GM23248 (cell line): Measurements from ENCODE around the gene SYNRG. TPM values are rescaled to one million over a fixed set of nuclear protein-coding genes. Genes with fewer than 3 reads are reported as not detected.
A peak's percentile ranks its signal among the peaks of the same experiment; 100 is the strongest.

Source experiments
- DNase-seq: peaks from one replicate; pipeline ENCODE4 v3.0.0-alpha.2; 2015
- H2AFZ ChIP-seq: fragments of 200-600 bp; sonication (generic); 2 replicates; pipeline ENCODE4 v1.6.1; 2016; ENCODE audit warnings: antibody characterized with exemption
- H3F3A ChIP-seq: fragments of 200-600 bp; sonication (generic); 2 replicates; pipeline ENCODE4 v1.6.1; 2016; ENCODE audit warnings: mild to moderate bottlenecking, antibody characterized with exemption, mixed run types; ENCODE audit not compliant: insufficient read depth
- H3K27ac ChIP-seq: fragments of 200-600 bp; sonication (generic); 2 replicates; pipeline ENCODE4 v1.5.1; 2016; ENCODE audit warnings: mild to moderate bottlenecking
- H3K27me3 ChIP-seq: fragments of 200-600 bp; sonication (generic); replicated peaks from 2 replicates; pipeline ENCODE4 v1.6.1; 2016; ENCODE audit warnings: mild to moderate bottlenecking; ENCODE audit not compliant: insufficient read depth
- H3K36me3 ChIP-seq: fragments of 200-600 bp; sonication (generic); 2 replicates; pipeline ENCODE4 v1.6.1; 2016; ENCODE audit warnings: low read depth, mild to moderate bottlenecking
- H3K4me1 ChIP-seq: fragments of 200-600 bp; sonication (generic); 2 replicates; pipeline ENCODE4 v1.6.1; 2016; ENCODE audit warnings: mild to moderate bottlenecking; ENCODE audit not compliant: insufficient read depth
- H3K4me2 ChIP-seq: fragments of 200-600 bp; sonication (generic); one replicate; pipeline ENCODE4 v1.6.1; 2016; ENCODE audit warnings: mild to moderate bottlenecking; ENCODE audit not compliant: unreplicated experiment
- H3K4me3 ChIP-seq: fragments of 200-600 bp; sonication (generic); 2 replicates; pipeline ENCODE4 v1.5.1; 2016; ENCODE audit warnings: mild to moderate bottlenecking
- H3K79me2 ChIP-seq: fragments of 200-600 bp; sonication (generic); 2 replicates; pipeline ENCODE4 v1.6.1; 2016; ENCODE audit warnings: mild to moderate bottlenecking; ENCODE audit not compliant: insufficient read depth
- H3K9ac ChIP-seq: fragments of 200-600 bp; sonication (generic); 2 replicates; pipeline ENCODE4 v1.6.1; 2016; ENCODE audit warnings: mild to moderate bottlenecking
- H3K9me2 ChIP-seq: fragments of 200-600 bp; sonication (generic); 2 replicates; pipeline ENCODE4 v1.6.1; 2016; ENCODE audit warnings: mixed run types, mild to moderate bottlenecking, moderate library complexity; ENCODE audit not compliant: insufficient read depth
- H3K9me3 ChIP-seq: fragments of 200-600 bp; sonication (generic); one replicate; pipeline ENCODE4 v1.6.1; 2017; ENCODE audit warnings: low read depth
- H4K20me1 ChIP-seq: fragments of 200-600 bp; sonication (generic); 2 replicates; pipeline ENCODE4 v1.6.0; 2016; ENCODE audit not compliant: insufficient read depth
- EZH2 ChIP-seq: fragments of 200-600 bp; sonication (generic); IDR thresholded peaks from 2 replicates; pipeline ENCODE4 v1.6.1; 2018; ENCODE audit warnings: antibody characterized with exemption, mild to moderate bottlenecking; ENCODE audit not compliant: insufficient read depth, poor library complexity, severe bottlenecking
- EZH2phosphoT487 ChIP-seq: fragments of 200-600 bp; sonication (generic); IDR thresholded peaks from 2 replicates; pipeline ENCODE4 v1.6.1; 2018; ENCODE audit warnings: antibody characterized with exemption, moderate library complexity, mild to moderate bottlenecking, low read depth; ENCODE audit not compliant: insufficient read depth
- WGBS, 2 experiments: methylation state at CpG; one replicate each; pipeline ENCODE4 v1.1.6; 2015 to 2017; ENCODE audit warnings: low lambda C conversion rate in 2 of 2, low coverage in 1 of 2; ENCODE audit errors: missing lambda C conversion rate in 2 of 2; 5-methylcytosine and 5-hydroxymethylcytosine counted together
- in situ Hi-C: fragments of 300-500 bp; cut with MboI; formaldehyde crosslinking; loops from 2 replicates; pipeline ENCODE4 v1.15.0; 2020
- polyA plus RNA-seq: library from polyadenylated mRNA; unstranded; fragments of >200 nt; fragmentation: Nextera tagmentation; extraction: Ambion mirVana; gene quantifications from 2 replicates; pipeline ENCODE4 v1.2.1, GENCODE V29; 2016
- total RNA-seq: library from RNA; depleted of rRNA; stranded (reverse); fragments of >200 nt; shearing (Covaris generic); gene quantifications from 2 replicates; pipeline ENCODE4 v1.2.3, GENCODE V29; 2014

SYNRG gene
- total and polyA plus RNA-seq, 2 experiments from 2014 or later: 5.6 to 13.1 TPM

DNA sequence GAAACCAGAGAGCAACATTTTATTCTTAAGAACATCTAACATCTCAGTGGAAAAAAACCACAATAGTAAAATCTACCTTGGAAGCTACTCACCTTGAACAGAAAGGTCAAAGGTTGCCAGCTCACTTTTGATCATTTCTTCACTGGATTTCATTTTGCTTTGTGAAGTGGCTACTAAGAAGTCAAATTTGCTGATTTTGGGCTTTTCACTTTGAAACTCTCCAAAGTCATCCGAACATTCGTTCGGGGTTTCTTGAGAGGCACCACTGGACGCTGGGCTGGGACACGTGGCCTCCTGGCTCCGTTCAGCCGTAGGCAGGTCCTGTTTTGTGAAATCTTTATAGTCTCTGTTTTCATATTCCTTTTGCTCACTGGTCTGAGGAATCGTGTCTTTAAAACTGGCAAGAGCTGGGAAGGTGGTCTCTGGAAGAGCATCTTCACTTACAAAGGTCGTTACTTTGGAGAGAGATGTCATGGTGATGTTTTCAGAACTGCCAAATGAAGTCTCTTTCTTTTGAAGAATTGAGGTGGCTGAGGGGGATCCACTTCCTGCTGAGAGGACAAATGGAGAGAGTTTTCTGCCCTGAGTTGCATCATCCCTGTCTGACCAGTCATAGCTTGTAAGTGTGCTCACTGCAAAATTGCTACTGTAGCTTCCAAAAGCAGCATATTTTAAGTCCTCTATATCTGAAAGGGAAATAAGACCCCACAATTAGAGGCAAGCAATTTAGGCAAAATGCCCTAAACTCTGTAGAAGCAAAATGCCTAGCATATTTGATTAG is 67.1 kb downstream of the SYNRG start:
- Histone ChIP-seq H3K27ac (peak overlapping the region; percentile 53), H3K9me3 (no peaks in the 10 kb centered on the region), H3K9me2 (no peaks in the 10 kb centered on the region), H3K4me1 (peaks cover 13% of the 10 kb centered on the region), H3K9ac (peak overlapping the region; percentile 23; the same call in 1 of the 2 replicates), H3K79me2 (peaks cover 17% of the 10 kb centered on the region; the same call in 1 of the 2 replicates), H3F3A (no peaks in the 10 kb centered on the region), H4K20me1 (no peaks in the 10 kb centered on the region), H3K36me3 (peaks cover 32% of the 10 kb centered on the region), H3K4me3 (no peak overlapping the region), H3K4me2 (peak overlapping the region; percentile 5), H3K27me3 (no peaks in the 10 kb centered on the region), H2AFZ (peak overlapping the region; percentile 69)
- peak; percentile 78 for DNase-seq
- WGBS, 2 experiments: 84 to 95% methylated on average over 9 of the region's 9 CpGs
- no peak for TF ChIP-seq EZH2
- no peak for TF ChIP-seq EZH2phosphoT487
- in situ Hi-C loops: no loop called here

GRCh38 chr17:37538981-37539659 is 70.1 kb downstream of the SYNRG start:
- H3K36me3 ChIP-seq: peaks cover 40% of the 10 kb centered on the region
- in situ Hi-C loops: no loop called here
- TF ChIP-seq EZH2phosphoT487: no peak
- no peak for TF ChIP-seq EZH2

GRCh38 chr17:37535906-37536305 is 73.3 kb downstream of the SYNRG start:
- no peak overlapping the region for H3K9ac ChIP-seq
- H3K79me2 ChIP-seq: no peaks in the 10 kb centered on the region
- no peak overlapping the region for H3K4me2 ChIP-seq
- H3K9me2 ChIP-seq: no peaks in the 10 kb centered on the region
- no peak for DNase-seq
- no peaks in the 10 kb centered on the region for H3K9me3 ChIP-seq
- no peaks in the 10 kb centered on the region for H3K4me1 ChIP-seq
- no peak overlapping the region for H3K4me3 ChIP-seq
- in situ Hi-C loops: no loop called here
- 98 to 99% methylated on average over 5 of the region's 5 CpGs for WGBS, 2 experiments
- no peaks in the 10 kb centered on the region for H4K20me1 ChIP-seq
- no peaks in the 10 kb centered on the region for H3K27me3 ChIP-seq
- peaks cover 7% of the 10 kb centered on the region; the same call in 1 of the 2 replicates for H3F3A ChIP-seq
- H3K27ac ChIP-seq: no peak overlapping the region
- H2AFZ ChIP-seq: no peak overlapping the region
- peaks cover 40% of the 10 kb centered on the region for H3K36me3 ChIP-seq
- TF ChIP-seq EZH2phosphoT487 (no peak), EZH2 (no peak)

More at GRCh38 chr17:37538981-37539659, 70.1 kb downstream of the SYNRG start:
- no peak overlapping the region for H3K27ac ChIP-seq
- H2AFZ ChIP-seq: no peak overlapping the region
- peaks cover 13% of the 10 kb centered on the region for H3K4me1 ChIP-seq
- peaks cover 8% of the 10 kb centered on the region; the same call in 1 of the 2 replicates for H3K79me2 ChIP-seq
- H4K20me1 ChIP-seq: no peaks in the 10 kb centered on the region
- no peak for DNase-seq
- H3K9me3 ChIP-seq: no peaks in the 10 kb centered on the region
- no peak overlapping the region for H3K9ac ChIP-seq
- no peaks in the 10 kb centered on the region for H3K9me2 ChIP-seq
- H3K27me3 ChIP-seq: no peaks in the 10 kb centered on the region
- H3K4me2 ChIP-seq: no peak overlapping the region
- no peaks in the 10 kb centered on the region for H3F3A ChIP-seq
- H3K4me3 ChIP-seq: no peak overlapping the region
- 82 to 85% methylated on average over 8 of the region's 8 CpGs for WGBS, 2 experiments

GRCh38 chr17:37532756-37533155 is 76.5 kb downstream of the SYNRG start:
- TF ChIP-seq EZH2: no peak
- no peak for TF ChIP-seq EZH2phosphoT487
- H3K36me3 ChIP-seq: peaks cover 38% of the 10 kb centered on the region
- H3K27ac ChIP-seq: no peak overlapping the region
- H3K9me2 ChIP-seq: no peaks in the 10 kb centered on the region
- H4K20me1 ChIP-seq: no peaks in the 10 kb centered on the region
- no peak overlapping the region for H3K4me3 ChIP-seq
- H3K79me2 ChIP-seq: no peaks in the 10 kb centered on the region
- no peak overlapping the region for H3K9ac ChIP-seq
- H2AFZ ChIP-seq: no peak overlapping the region
- no peaks in the 10 kb centered on the region for H3K9me3 ChIP-seq
- H3K27me3 ChIP-seq: no peaks in the 10 kb centered on the region
- H3K4me2 ChIP-seq: no peak overlapping the region
- peaks cover 7% of the 10 kb centered on the region; the same call in 1 of the 2 replicates for H3F3A ChIP-seq
- WGBS, 2 experiments: 85 to 89% methylated on average over 3 of the region's 3 CpGs
- H3K4me1 ChIP-seq: no peaks in the 10 kb centered on the region
- peak; percentile 13 for DNase-seq
- in situ Hi-C loops: no loop called here
